ENCODE data around the gene LONRF3. TPM values are rescaled to one million over a fixed set of nuclear protein-coding genes. Genes with fewer than 3 reads are reported as not detected.

The LONRF3 gene
- total and polyA plus RNA-seq, 2 of the 13 experiments (the other 11 are each of a cell fraction or from before 2014, with no cell fraction given) = 4.8 to 11.6 TPM

DNA sequence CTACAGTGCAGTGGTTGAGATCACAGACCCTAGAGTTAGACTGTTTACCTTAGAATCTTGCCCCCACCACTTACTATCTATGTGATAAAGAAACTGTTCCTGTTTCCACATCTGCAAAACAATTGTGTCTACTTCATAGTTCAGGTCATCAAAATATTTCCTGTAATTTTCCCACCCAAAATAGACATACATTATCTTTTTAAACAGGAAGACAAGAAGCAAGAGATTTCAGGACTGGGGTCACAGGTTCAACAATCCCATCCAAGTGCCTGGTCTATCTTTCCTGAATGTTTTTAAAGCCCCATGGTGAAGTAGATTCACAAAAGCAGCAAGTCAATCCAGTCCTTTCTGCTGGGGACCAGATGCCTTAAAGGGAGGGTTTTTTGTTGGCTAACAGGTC, 56.6 kb downstream of the LONRF3 start:
- Histone ChIP-seq H3K4me1 (ENCODE audit: insufficient read depth, low read length) (peaks cover 5% of the 10 kb centered on the region), H3K36me3 (replicated peaks in 1 of 2; ENCODE audit: control insufficient read depth in 1 of 2, insufficient read depth in 2 of 2, low read length in 2 of 2) (no peaks in the 10 kb centered on the region), H3K4me3 (replicated peaks in 1 of 3; ENCODE audit: insufficient read depth in 1 of 3, low read depth in 2 of 3, low read length in 3 of 3) (no peak overlapping the region), H3K27me3 (ENCODE audit: control insufficient read depth in 1 of 2, insufficient read depth in 2 of 2, low read length in 2 of 2) (no peaks in the 10 kb centered on the region), H3K9me3 (ENCODE audit: low read length) (no peaks in the 10 kb centered on the region), H3K27ac (ENCODE audit: extremely low read length, insufficient read depth, low read length) (no peak overlapping the region), H4K20me1 (ENCODE audit: insufficient read depth, low read length) (no peaks in the 10 kb centered on the region), H3K4me2 (ENCODE audit: low read depth, low read length) (no peak overlapping the region), H3K79me2 (ENCODE audit: insufficient read depth, low read length) (no peaks in the 10 kb centered on the region), H3K9ac (ENCODE audit: insufficient read depth, low read depth, low read length) (no peak overlapping the region), H2AFZ (ENCODE audit: low read length) (no peak overlapping the region)
- ChIA-PET POLR2A (no interaction called here), CTCF (ENCODE audit: low intra/inter-chr PET ratio, low total read pairs) (no interaction called here)
- ATAC-seq (no peak), FAIRE-seq (no peak), DNase-seq (ENCODE audit: low spot score) (no peak)
- intact Hi-C loops (cut with micrococcal nuclease; ENCODE audit: unreplicated experiment) = no loop called here
- TF ChIP-seq, protein P1, sequence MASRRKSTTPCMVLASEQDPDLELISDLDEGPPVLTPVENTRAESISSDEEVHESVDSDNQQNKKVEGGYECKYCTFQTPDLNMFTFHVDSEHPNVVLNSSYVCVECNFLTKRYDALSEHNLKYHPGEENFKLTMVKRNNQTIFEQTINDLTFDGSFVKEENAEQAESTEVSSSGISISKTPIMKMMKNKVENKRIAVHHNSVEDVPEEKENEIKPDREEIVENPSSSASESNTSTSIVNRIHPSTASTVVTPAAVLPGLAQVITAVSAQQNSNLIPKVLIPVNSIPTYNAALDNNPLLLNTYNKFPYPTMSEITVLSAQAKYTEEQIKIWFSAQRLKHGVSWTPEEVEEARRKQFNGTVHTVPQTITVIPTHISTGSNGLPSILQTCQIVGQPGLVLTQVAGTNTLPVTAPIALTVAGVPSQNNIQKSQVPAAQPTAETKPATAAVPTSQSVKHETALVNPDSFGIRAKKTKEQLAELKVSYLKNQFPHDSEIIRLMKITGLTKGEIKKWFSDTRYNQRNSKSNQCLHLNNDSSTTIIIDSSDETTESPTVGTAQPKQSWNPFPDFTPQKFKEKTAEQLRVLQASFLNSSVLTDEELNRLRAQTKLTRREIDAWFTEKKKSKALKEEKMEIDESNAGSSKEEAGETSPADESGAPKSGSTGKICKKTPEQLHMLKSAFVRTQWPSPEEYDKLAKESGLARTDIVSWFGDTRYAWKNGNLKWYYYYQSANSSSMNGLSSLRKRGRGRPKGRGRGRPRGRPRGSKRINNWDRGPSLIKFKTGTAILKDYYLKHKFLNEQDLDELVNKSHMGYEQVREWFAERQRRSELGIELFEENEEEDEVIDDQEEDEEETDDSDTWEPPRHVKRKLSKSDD (CRISPR knock-in tag; IDR thresholded peaks at IDR 0.05; ENCODE audit: low read depth) = no peak
- TF ChIP-seq HOXA3 (CRISPR knock-in tag; IDR thresholded peaks at IDR 0.05) = no peak
- BruUV-seq (replicated peaks) = no TSS peak
- in situ Hi-C loops (cut with HindIII; ENCODE audit: extremely low pct_ligation_motif_present, low pct_unique_long_range_greater_than_20kb) = no loop called here

DNA sequence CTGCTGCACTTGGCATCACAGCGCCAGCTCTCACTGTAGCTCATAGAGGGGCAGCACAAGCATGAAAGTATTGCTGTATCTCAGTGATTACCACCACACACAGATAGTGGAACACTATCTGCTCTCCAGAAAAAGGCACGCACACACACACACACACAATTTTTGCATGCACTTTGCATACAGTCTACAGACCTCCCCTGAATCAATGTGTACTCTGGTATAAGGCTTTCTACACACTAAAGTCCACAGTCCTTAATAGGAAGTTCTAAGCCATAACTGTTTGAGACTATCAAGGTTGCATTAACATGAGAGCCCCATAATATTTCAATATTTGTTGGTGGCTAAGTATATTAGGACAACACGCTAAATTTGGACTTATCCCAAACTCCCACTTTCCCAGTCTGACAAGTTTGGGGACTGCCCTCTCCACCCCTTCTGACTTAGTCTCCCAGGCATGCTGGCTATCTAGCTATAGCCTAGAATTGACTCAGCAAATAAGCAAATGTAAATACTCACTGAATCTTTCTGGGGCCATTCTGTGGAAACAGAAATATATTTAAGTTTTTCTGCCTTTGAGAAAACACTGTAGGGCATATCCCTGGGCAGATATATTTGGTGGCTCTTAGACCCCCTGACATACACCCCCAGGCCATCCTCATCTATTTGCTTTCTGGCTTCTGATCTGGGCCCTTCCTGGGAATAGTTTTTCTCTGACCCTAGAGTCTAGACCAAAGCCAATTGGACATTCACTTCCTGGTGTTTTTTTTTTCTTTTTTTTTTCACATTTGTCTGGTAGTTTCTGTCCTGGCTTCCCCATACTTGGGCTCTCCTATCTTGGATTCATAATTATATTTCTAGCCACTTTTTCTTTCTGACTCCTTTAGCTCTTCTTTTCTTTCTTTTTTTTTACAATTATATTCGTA, 62.0 kb downstream of the LONRF3 start:
- H3K27me3 ChIP-seq (ENCODE audit: control insufficient read depth in 1 of 2, insufficient read depth in 2 of 2, low read length in 2 of 2) = no peaks in the 10 kb centered on the region
- H3K79me2 ChIP-seq (ENCODE audit: insufficient read depth, low read length) = no peaks in the 10 kb centered on the region
- 0 out of 4 replicates have a peak, but pooled peaks of 1 of the 2 experiments have one; percentile 8 for TF ChIP-seq MAFK (conservative IDR thresholded peaks at IDR 0.05 in 1 of 2, IDR thresholded peaks at IDR 0.05 in 1 of 2; ENCODE audit: low read length in 2 of 2)
- no peak for TF ChIP-seq ZNF101 (CRISPR knock-in tag; IDR thresholded peaks at IDR 0.05; ENCODE audit: borderline replicate concordance, low read depth)
- intact Hi-C loops (cut with micrococcal nuclease; ENCODE audit: unreplicated experiment) (no loop called here), in situ Hi-C loops (cut with HindIII; ENCODE audit: extremely low pct_ligation_motif_present, low pct_unique_long_range_greater_than_20kb) (no loop called here)
- FAIRE-seq (no peak), ATAC-seq (peak; percentile 70), DNase-seq (ENCODE audit: low spot score) (no peak)
- peaks cover 22% of the 10 kb centered on the region for H3K4me1 ChIP-seq (ENCODE audit: insufficient read depth, low read length)
- no peak overlapping the region for H3K4me3 ChIP-seq (replicated peaks in 1 of 3; ENCODE audit: insufficient read depth in 1 of 3, low read depth in 2 of 3, low read length in 3 of 3)
- BruUV-seq (replicated peaks) = no TSS peak
- peak overlapping the region; percentile 3; the same call in 1 of the 2 replicates for H3K4me2 ChIP-seq (ENCODE audit: low read depth, low read length)
- no peak overlapping the region for H3K9ac ChIP-seq (ENCODE audit: insufficient read depth, low read depth, low read length)
- no peaks in the 10 kb centered on the region for H3K36me3 ChIP-seq (replicated peaks in 1 of 2; ENCODE audit: control insufficient read depth in 1 of 2, insufficient read depth in 2 of 2, low read length in 2 of 2)
- ChIA-PET POLR2A (no interaction called here), CTCF (ENCODE audit: low intra/inter-chr PET ratio, low total read pairs) (no interaction called here)
- no peaks in the 10 kb centered on the region for H4K20me1 ChIP-seq (ENCODE audit: insufficient read depth, low read length)
- no peaks in the 10 kb centered on the region for H3K9me3 ChIP-seq (ENCODE audit: low read length)
- WGBS (ENCODE audit: low lambda C conversion rate) = 39% methylated on average over 3 of the region's 4 CpGs
- H3K27ac ChIP-seq (ENCODE audit: extremely low read length, insufficient read depth, low read length) = no peak overlapping the region
- no peak overlapping the region for H2AFZ ChIP-seq (ENCODE audit: low read length)

Data from HepG2 (cell line).